Amniotic epithelial cell (primary cell): ENCODE data around the gene EXT2.

Source experiments
- DNase-seq: peaks from one replicate; pipeline ENCODE4 v3.0.0-alpha.2; 2010; ENCODE audit warnings: low read depth

EXT2 gene

GRCh38 chr11:44203270-44204043 lies 108.0 kb downstream of the EXT2 start:
- DNase-seq, result no peak

- no peak for DNase-seq
Observed at GRCh38 chr11:44205352-44205751, 109.9 kb downstream of the EXT2 start.

GRCh38 chr11:44205836-44206235 lies 110.4 kb downstream of the EXT2 start:
- DNase-seq, result no peak

- no peak for DNase-seq
Observed at GRCh38 chr11:44207292-44207691, 111.8 kb downstream of the EXT2 start.

- DNase-seq, result peak; percentile 68
Observed at GRCh38 chr11:44208976-44209603, 113.6 kb downstream of the EXT2 start.

GRCh38 chr11:44212128-44212527 lies 116.7 kb downstream of the EXT2 start:
- no peak for DNase-seq

GRCh38 chr11:44213148-44213547 lies 117.7 kb downstream of the EXT2 start:
- DNase-seq, result no peak

- DNase-seq, result no peak
Observed at GRCh38 chr11:44217432-44217831, 122.0 kb downstream of the EXT2 start.

GRCh38 chr11:44219830-44220796 lies 124.6 kb downstream of the EXT2 start:
- DNase-seq, result peak; percentile 35

GRCh38 chr11:44221456-44221855 lies 126.0 kb downstream of the EXT2 start:
- peak; percentile 27 for DNase-seq

- DNase-seq, result peak; percentile 40
Observed at GRCh38 chr11:44221992-44222391, 126.5 kb downstream of the EXT2 start.

GRCh38 chr11:44223238-44223637 lies 127.8 kb downstream of the EXT2 start:
- peak; percentile 52 for DNase-seq

- DNase-seq, result peak; percentile 70
Observed at GRCh38 chr11:44224867-44225501, 129.5 kb downstream of the EXT2 start.

GRCh38 chr11:44226490-44226889 lies 131.0 kb downstream of the EXT2 start:
- DNase-seq, result no peak

GRCh38 chr11:44226945-44227344 lies 131.5 kb downstream of the EXT2 start:
- no peak for DNase-seq

GRCh38 chr11:44228379-44228778 lies 132.9 kb downstream of the EXT2 start:
- DNase-seq, result no peak

- DNase-seq, result peak; percentile 68
Observed at GRCh38 chr11:44229098-44229497, 133.6 kb downstream of the EXT2 start.

- DNase-seq, result peak; percentile 44
Observed at GRCh38 chr11:44229624-44230023, 134.1 kb downstream of the EXT2 start.

- DNase-seq, result peak; percentile 53
Observed at GRCh38 chr11:44235765-44236201, 140.3 kb downstream of the EXT2 start.

GRCh38 chr11:44236296-44236695 lies 140.8 kb downstream of the EXT2 start:
- no peak for DNase-seq

GRCh38 chr11:44237156-44237555 lies 141.7 kb downstream of the EXT2 start:
- no peak for DNase-seq

- no peak for DNase-seq
Observed at GRCh38 chr11:44241851-44242250, 146.4 kb downstream of the EXT2 start.
